ENCODE measurements around the gene PCNP.

GRCh38 chr3:101603184-101603583 is 29.2 kb downstream of the PCNP start:
- TF ChIP-seq CTCF (conservative IDR thresholded peaks at IDR 0.05), result no peak
- no peak for TF ChIP-seq ZFX (IDR thresholded peaks at IDR 0.05)

All from C4-2B (cell line).